Measurements from ENCODE around the gene DPCD. TPM values are rescaled to one million over a fixed set of nuclear protein-coding genes. Genes with fewer than 3 reads are reported as not detected.
"Not testable (repeated sequence)": the region's sequence is repeated elsewhere in the genome, so short reads cannot be mapped to it uniquely, and the experiment has no call there.

The DPCD gene
- total RNA-seq, 1 donor from 2014 or later: 18.3 TPM

DNA sequence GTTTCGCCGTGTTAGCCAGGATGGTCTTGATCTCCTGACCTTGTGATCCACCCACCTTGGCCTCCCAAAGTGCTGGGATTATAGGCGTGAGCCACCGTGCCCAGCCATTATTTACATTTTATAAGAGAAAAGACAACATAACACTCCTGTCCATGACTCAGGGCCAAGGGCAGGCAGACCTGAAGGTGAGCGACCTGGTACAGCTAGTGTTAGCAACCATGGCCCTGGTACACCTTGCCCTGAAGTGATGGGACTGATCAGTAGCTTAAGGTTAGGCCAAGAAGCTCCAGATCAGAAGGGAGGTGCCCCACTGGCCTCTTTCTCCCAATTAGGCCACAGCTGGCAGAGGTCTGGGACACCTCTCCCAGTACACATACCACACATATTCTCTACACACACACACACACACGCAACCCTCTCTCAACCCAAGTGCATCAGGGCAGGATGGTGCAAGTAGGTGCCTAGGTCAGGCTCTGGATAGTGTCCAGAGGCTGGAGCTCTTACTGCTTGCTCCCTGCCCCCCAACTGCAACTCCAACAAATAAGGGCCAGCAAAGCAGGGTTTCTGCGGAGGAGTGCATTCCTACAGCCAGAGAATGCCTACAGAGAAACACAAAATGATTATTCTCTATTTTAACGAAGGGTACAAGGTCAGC is 43.8 kb downstream of the DPCD start:
- H3K4me3 Mint-ChIP-seq (ENCODE audit: unreplicated experiment): no peak overlapping the region
- TF ChIP-seq, protein P1, sequence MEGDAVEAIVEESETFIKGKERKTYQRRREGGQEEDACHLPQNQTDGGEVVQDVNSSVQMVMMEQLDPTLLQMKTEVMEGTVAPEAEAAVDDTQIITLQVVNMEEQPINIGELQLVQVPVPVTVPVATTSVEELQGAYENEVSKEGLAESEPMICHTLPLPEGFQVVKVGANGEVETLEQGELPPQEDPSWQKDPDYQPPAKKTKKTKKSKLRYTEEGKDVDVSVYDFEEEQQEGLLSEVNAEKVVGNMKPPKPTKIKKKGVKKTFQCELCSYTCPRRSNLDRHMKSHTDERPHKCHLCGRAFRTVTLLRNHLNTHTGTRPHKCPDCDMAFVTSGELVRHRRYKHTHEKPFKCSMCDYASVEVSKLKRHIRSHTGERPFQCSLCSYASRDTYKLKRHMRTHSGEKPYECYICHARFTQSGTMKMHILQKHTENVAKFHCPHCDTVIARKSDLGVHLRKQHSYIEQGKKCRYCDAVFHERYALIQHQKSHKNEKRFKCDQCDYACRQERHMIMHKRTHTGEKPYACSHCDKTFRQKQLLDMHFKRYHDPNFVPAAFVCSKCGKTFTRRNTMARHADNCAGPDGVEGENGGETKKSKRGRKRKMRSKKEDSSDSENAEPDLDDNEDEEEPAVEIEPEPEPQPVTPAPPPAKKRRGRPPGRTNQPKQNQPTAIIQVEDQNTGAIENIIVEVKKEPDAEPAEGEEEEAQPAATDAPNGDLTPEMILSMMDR (IDR thresholded peaks at IDR 0.05): no peak
- H3K27me3 Mint-ChIP-seq (ENCODE audit: low read depth): no peaks in the 10 kb centered on the region
- peaks cover 3% of the 10 kb centered on the region for H3K36me3 Mint-ChIP-seq (ENCODE audit: low read depth)
- no peaks in the 10 kb centered on the region for H3K9me3 Mint-ChIP-seq (ENCODE audit: low read depth)
- DNase-seq (ENCODE audit: low spot score): peak; percentile 28
- H3K27ac Mint-ChIP-seq (ENCODE audit: unreplicated experiment): no peak overlapping the region
- peaks cover 2% of the 10 kb centered on the region for H3K4me1 Mint-ChIP-seq (ENCODE audit: low read depth)

DNA sequence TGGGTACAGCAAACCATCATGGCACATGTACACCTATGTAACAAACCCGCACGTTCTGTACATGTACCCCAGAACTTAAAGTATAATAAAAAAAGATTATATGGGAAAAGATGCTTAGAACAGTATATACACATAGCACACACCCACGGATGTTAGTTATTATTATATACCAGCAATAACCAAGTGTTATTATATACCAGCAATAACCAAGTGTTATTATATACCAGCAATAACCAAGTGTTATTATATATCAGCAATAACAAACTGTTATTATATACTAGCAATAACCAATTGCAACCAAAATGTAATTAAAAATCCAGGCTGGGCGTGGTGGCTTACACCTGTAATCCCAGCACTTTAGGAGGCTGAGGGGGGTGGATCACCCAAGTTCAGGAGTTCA is 45.4 kb downstream of the DPCD start:
- H3K9me3 Mint-ChIP-seq (ENCODE audit: low read depth); H3K36me3 Mint-ChIP-seq (ENCODE audit: low read depth); H3K27ac Mint-ChIP-seq (ENCODE audit: unreplicated experiment); H3K4me1 Mint-ChIP-seq (ENCODE audit: low read depth); H3K27me3 Mint-ChIP-seq (ENCODE audit: low read depth); DNase-seq (ENCODE audit: low spot score); H3K4me3 Mint-ChIP-seq (ENCODE audit: unreplicated experiment): not testable (repeated sequence)

DNA sequence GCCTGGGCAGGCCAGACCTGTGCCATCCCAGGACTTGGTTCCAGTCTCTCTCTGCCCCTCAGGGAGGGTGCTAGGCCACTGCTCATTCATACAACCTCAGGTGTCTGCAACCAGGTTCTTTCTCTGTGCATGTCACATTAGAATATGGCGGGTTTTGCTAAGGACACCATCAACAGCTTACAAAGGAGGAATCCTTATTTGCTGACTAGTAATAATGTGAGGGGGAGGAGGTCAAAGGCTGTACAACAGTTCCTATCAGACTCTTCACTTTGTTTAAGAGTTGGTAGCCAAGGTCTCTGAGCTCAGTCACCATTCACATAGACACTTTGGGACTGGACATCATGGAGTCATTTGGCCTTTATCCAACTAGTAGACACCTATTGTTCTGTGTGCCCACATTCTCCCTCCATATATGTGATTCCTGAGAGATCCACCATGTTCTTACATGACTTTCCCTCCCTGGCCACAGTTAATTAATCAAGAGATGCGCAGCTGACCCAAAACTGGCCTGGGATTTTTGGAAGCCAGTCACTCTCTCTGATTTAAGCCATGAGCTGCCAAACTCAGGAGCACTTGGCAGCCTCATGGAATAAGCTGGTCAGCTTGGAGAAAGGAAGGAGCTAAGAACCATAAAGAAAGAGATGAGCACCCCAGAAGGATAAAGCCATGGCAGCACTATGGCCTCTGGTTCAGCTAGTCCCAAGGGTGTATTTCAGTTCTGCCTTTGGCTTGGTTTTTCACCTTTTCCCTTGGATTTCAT is 51.2 kb downstream of the DPCD start:
- DNase-seq (ENCODE audit: low spot score): no peak
- H3K9me3 Mint-ChIP-seq (ENCODE audit: low read depth): no peaks in the 10 kb centered on the region
- no peak overlapping the region for H3K27ac Mint-ChIP-seq (ENCODE audit: unreplicated experiment)
- no peak overlapping the region for H3K4me3 Mint-ChIP-seq (ENCODE audit: unreplicated experiment)
- peaks cover under 1% of the 10 kb centered on the region for H3K4me1 Mint-ChIP-seq (ENCODE audit: low read depth)
- no peaks in the 10 kb centered on the region for H3K27me3 Mint-ChIP-seq (ENCODE audit: low read depth)
- H3K36me3 Mint-ChIP-seq (ENCODE audit: low read depth): peaks cover 7% of the 10 kb centered on the region
- TF ChIP-seq, protein P1 (IDR thresholded peaks at IDR 0.05): no peak

DNA sequence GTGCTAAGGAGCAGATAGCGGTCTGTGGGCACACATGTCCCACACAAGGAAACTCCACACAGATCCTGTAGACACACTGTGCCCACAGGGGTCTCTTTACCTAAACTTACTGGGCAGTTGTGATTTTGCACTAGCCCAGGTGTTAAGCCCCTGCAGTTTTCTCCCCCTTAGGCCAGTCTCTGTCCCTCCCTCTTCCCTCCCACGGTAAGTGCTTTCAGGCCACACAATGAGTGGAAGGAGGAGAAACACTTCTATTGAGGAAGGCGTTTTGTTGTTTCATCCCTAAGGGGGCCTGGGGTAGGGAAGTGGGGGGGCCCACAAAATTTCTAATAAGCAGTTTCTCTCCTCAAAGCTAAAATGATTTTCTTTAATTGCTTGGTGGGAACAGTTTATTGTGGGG is 55.4 kb downstream of the DPCD start:
- H3K27ac Mint-ChIP-seq (ENCODE audit: unreplicated experiment): no peak overlapping the region
- peaks cover 4% of the 10 kb centered on the region for H3K4me1 Mint-ChIP-seq (ENCODE audit: low read depth)
- TF ChIP-seq, protein P1 (IDR thresholded peaks at IDR 0.05): no peak
- no peaks in the 10 kb centered on the region for H3K9me3 Mint-ChIP-seq (ENCODE audit: low read depth)
- no peaks in the 10 kb centered on the region for H3K27me3 Mint-ChIP-seq (ENCODE audit: low read depth)
- H3K36me3 Mint-ChIP-seq (ENCODE audit: low read depth): peaks cover 6% of the 10 kb centered on the region
- H3K4me3 Mint-ChIP-seq (ENCODE audit: unreplicated experiment): no peak overlapping the region
- no peak for DNase-seq (ENCODE audit: low spot score)

DNA sequence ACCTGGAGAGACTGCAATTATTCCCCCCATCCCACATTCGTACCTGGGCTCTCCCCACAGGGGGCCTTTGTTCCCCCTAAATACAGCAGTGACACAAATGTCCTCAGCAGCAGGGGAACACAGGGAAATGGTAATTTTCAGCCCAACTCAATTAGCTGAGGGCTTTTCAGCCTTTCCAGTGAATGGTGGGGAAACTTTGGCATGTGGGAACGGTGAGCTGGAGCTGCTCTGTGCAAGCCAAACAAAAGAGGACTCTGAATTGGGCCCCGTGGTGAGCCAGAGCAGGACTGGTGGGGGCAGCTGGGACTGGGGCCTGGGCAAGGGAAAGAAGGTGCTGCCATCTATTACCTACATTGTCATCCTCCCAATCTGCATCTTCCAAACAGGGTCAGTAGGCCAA is 55.9 kb downstream of the DPCD start:
- no peaks in the 10 kb centered on the region for H3K9me3 Mint-ChIP-seq (ENCODE audit: low read depth)
- no peak overlapping the region for H3K27ac Mint-ChIP-seq (ENCODE audit: unreplicated experiment)
- H3K4me1 Mint-ChIP-seq (ENCODE audit: low read depth): peaks cover 4% of the 10 kb centered on the region
- no peak for DNase-seq (ENCODE audit: low spot score)
- no peaks in the 10 kb centered on the region for H3K27me3 Mint-ChIP-seq (ENCODE audit: low read depth)
- H3K36me3 Mint-ChIP-seq (ENCODE audit: low read depth): peaks cover 6% of the 10 kb centered on the region
- H3K4me3 Mint-ChIP-seq (ENCODE audit: unreplicated experiment): no peak overlapping the region
- TF ChIP-seq, protein P1 (IDR thresholded peaks at IDR 0.05): no peak

Measured in chondrocyte (in vitro differentiated cells).